WI38 (cell line): ENCODE results near the gene SLC51B.
A peak's percentile ranks its signal among the peaks of the same experiment; 100 is the strongest.

Experiments
- H3K4me3 ChIP-seq: 2 replicates; pipeline ENCODE4 v1.5.1; 2011; ENCODE audit warnings: low read depth, mild to moderate bottlenecking, control low read depth, low read length
- TF ChIP-seq, protein P1 (sequence below): IDR thresholded peaks from 2 replicates; pipeline ENCODE4 v1.5.1; 2012; ENCODE audit warnings: low read depth, mild to moderate bottlenecking, control low read depth, low read length

Gene SLC51B

DNA sequence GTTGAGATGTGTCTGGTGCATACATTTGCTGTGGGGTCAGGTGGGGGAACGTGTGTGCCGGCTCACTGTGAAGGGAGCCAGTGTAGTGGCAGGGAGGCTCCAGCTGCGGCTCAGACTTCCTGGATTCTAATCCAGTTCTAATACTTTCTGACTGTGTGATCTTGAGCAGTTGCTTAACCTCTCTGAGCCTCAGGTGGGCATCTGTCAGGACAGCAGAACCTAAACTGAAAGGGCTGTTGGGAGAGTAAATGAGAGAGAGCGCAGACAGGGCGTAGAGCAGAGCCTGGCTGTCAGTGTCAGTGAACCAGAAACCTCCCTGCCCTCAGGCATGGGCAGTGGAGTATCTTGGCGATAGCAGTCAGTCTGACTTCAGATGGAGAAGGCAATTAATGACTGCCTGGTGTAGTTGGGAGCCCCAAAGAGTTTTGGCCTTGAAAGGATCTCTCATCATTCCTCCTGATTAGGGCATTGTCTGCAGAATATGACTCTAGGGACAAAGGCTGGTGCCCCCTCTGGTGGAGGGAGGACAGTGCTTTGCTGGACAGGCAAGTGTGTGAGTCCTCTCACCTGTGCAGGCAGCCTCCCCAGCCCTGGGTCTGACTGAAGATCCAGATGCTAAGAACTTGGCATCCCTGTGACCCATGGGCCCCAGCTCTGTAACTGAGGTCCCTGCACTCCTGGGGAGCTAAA is 40.9 kb downstream of the SLC51B start:
- TF ChIP-seq, protein P1, sequence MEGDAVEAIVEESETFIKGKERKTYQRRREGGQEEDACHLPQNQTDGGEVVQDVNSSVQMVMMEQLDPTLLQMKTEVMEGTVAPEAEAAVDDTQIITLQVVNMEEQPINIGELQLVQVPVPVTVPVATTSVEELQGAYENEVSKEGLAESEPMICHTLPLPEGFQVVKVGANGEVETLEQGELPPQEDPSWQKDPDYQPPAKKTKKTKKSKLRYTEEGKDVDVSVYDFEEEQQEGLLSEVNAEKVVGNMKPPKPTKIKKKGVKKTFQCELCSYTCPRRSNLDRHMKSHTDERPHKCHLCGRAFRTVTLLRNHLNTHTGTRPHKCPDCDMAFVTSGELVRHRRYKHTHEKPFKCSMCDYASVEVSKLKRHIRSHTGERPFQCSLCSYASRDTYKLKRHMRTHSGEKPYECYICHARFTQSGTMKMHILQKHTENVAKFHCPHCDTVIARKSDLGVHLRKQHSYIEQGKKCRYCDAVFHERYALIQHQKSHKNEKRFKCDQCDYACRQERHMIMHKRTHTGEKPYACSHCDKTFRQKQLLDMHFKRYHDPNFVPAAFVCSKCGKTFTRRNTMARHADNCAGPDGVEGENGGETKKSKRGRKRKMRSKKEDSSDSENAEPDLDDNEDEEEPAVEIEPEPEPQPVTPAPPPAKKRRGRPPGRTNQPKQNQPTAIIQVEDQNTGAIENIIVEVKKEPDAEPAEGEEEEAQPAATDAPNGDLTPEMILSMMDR, result peak; percentile 48
- H3K4me3 ChIP-seq, result no peak overlapping the region

DNA sequence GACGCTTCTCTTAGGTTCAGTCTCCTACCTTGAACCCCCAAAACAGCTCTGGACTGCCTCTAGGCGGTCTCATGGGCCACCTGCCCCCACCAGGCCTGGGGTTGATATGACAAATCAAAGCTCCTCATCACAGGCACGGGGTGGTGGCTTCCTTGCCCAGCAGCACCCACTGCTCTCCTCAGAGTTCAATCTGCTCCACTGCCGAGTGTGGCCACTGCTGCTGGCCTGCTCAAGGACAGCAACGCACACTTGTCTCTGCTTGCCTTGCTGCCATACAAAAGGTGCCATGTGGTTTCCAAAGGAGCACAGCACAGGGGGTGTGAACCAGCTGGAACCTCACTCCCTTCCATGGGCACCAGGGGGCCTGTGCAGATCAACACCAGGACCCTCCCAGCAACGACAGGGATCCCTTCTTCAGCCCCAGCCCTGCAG is 41.5 kb downstream of the SLC51B start:
- H3K4me3 ChIP-seq, result no peak overlapping the region
- TF ChIP-seq, protein P1, result no peak; the same call in 1 of the 2 replicates

DNA sequence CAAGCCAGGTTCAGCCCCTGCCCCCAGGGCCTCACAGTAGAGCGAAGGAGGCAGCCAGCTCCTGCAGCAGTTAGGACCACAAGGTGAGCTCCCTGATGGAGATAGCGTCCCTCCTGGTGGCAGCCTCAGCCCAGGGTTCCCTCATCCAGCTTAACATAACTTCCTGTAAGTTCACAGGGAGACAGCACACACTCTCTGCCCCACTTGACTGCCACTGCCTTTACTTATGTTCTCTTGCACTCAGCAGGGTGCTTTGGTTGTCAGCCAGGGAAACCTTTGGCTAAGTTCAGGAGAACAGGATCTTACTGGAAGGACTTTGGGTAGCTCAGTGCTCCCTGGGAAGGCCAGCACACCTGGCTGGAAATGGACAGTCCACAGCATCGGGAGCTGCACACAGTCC is 42.2 kb downstream of the SLC51B start:
- no peak overlapping the region for H3K4me3 ChIP-seq
- TF ChIP-seq, protein P1, result no peak

DNA sequence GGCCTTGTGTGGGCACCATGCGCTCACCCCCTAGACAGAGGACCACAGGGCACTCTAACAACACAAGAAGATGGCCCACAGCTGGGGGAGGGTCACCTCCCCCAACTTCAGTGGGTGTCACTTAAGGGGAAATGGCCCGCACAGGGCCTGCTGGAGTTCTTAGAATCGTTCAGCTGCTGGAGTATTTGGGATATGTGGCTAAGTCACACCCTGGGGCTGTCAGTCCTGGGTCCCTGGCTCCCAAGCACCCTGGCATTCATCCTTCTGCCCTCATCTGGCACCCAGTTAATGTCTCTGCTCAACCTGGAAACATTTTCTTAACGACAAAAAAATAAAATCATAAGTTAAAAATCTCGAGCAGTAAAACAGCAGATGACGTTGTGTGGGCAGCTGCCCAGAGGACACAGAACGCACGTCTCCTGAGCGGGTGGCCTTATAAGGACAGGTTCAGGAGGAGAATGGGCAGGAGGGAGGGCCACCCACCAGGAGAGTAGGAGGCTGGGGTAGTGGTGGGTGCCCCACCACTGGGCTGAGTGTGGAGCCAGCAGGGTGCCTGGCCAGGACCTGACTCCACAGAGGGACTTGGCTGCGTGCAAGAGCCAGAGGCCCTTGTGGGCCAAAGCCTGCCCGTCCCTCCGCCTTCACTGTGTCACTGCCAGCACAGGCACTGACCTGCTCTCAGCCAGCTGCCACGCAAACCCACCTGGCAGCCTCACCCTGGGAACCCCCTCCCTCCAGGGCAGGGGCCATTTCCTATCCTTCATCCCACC is 42.9 kb downstream of the SLC51B start:
- no peak overlapping the region for H3K4me3 ChIP-seq
- TF ChIP-seq, protein P1, result no peak

DNA sequence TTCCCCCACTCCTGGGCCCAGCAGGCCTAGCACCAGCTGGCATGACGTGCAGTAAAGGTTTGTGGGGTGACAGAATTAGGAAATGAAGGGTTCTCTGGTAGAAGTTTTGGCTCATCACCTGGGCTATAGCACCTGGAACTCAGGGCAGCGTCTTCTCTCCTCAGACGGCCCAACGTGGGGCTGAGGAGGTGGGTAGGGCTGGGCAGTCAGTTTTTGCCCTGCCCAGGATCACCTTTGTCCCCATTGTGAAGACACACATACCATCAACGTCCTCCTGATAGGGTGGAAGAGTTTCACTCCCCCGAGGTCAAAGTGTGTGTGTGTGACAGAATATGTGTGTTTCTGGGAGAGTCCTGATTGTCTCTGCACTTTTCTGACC is 43.4 kb downstream of the SLC51B start:
- H3K4me3 ChIP-seq, result no peak overlapping the region
- TF ChIP-seq, protein P1, result no peak

DNA sequence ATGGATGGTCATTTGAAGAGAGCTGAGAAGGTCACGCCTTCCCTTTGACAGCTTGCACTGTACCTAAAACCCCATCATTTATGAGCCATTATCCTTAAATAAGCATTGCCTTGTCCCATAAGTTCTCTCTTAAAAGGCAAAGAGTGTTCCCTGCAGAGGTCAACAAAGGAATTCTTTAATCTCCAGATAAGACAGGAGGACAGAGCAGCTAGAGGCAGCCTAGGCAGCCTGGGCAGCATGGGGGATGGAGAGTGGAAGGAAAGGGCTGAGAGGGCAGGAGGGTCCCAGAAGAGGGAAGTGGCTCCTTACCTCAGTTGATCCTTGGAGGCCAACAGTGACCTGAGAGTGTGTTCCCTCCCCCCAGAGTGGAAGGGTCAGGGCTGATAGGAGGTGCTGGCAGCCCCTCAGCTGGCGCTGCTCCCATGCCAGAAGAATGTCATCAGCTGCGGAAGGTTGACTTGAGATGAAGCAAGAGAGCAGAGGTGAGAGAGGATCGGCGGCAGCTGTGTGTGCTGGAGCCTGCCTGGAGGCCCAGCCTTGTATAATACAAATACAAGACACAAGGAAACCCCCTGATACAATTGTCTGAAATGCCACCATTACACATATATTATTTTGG is 44.1 kb downstream of the SLC51B start:
- TF ChIP-seq, protein P1, result no peak

More for the DNA sequence above, 44.1 kb downstream of the SLC51B start:
- H3K4me3 ChIP-seq, result no peak overlapping the region
